HG03095 (cell line): ENCODE results near the gene PKD2L1.
A peak's percentile ranks its signal among the peaks of the same experiment; 100 is the strongest.

ENCODE experiments used
- ATAC-seq: cut with Tn5 transposase; IDR thresholded peaks from one replicate; pipeline ENCODE4 v1.9.1; 2021; ENCODE audit warnings: moderate library complexity; ENCODE audit not compliant: unreplicated experiment

PKD2L1 gene

DNA sequence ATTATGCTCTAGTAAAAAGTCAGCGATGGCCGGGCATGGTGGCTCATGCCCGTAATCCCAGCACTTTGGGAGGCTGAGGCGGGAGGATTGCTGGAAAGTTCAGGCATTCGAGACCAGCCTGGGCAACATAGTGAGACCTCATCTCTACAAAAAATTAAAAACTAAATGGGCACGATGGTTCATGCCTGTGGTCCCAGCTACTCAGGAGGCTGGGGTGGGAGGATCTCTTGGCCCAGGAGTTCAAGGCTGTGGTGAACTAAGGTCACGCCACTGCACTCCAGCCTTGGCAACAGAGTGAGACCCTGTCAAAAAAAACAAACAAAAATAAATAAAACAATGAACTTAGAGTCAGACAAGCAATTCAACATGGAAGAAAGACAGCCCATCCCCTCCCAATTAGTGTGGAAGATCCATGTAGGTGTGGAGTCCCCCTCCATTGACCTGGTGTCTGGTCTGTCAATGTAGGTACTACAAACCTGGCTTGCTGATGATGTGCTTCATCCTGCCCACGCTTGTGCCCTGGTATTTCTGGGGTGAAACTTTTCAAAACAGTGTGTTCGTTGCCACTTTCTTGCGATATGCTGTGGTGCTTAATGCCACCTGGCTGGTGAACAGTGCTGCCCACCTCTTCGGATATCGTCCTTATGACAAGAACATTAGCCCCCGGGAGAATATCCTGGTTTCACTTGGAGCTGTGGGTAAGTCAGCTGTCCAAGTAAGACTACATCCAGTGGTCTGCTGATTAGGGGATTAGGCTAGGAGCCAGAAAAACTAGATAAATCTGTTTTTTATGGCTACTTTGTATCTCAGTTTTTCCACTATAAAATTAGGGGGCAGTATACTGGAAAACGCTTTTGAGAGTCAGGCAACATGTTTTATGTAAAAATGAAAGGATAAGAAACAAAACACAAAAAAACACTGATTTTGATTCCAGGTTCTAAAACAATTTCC is 26.3 kb upstream of the PKD2L1 start:
- ATAC-seq: no peak

DNA sequence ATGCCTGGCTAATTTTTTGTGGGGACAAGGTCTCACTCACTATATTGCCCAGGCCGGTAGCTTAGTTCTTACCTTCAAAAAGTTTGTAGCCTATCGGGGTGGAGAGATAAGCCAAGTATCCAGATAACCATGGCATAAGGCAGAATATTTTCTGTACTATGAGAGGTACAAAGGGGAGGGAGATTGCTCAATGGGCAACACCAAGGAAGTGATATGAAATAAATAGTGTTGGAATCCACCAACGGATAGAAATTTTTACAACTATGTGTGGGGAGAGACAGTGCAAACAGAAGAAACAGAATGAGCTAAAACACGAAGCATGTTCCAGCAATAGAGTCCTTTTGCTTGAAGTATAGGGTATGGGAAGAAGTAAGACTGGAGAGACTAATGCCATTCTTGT is 25.1 kb upstream of the PKD2L1 start:
- no peak for ATAC-seq

DNA sequence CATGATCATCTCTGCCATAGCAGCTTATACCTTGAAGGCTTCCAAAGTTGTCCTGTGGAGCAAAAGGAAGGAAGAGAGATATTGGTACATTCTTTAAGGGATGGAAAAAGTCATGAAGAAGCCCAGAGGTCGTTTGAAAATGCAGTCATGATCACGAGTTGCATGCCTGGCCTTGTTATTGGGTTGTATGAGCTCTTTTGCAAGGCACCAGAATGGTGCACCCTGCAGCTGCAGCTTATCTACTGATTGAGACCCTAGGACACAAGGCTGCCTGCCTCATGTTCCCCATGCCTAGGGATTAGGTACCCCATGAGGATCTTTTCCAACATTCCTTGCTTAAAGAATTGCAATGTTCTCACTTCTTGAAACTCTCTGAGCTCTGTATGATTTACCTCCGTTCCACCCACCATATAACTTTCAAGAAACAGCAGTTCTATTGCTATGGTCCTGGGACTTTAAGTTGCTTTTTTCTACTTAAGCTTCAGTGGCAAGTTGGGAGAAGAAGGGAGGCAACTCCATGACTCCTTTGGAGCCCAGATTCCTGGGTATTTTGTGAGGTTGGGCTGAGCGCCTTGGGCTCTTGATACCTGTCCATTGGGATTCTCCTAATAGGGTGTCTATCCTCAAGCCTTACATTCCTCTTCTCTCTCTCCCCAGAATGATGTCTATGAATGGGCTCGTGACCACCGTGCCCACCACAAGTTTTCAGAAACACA is 23.9 kb upstream of the PKD2L1 start:
- ATAC-seq: no peak

DNA sequence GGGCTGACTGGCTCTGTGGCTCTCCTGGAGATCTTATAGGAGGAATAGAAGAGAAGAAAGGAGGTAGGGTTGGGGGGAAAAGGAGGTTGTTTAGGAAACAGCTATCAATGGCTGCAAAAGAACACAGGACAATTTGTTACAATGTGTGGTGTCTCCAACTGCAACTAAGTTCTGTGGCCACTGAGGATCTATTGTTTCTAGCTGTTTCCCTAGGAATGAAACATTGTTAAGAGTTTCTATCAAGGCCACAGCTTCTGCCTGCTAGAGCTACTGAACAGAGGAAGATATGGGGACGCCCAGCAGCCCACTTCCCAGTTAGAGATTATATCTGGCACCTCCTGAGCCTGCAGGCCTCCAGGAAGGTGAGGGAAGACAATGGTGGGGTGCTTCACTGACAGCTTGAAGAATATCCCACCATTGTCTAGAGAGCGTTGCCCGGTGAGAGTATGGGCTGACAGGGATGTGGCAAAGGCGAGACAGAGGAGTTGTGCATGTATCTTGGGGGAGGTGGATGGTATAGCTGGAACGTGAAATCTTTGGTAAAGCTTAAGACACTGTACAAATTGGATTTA is 21.0 kb upstream of the PKD2L1 start:
- no peak for ATAC-seq

DNA sequence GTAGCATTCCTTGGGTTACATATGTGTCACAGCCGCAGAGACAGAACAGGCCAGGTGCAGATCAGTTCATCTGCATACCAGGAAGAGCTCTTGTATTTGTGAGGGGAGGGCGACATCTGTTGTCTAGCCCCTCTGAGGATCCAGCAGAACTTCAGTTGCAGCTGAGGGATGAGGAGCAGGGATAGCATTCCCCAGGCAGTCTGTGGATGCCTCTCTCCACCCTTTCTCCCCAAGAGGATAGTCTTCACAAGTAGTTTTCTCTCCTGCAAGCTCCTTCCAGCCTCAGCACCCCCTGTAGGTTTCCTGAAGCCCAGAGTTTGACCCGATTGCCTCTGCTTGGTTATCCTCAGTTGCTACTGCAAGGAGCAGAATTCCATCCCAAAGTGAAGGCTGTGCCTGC is 19.6 kb upstream of the PKD2L1 start:
- no peak for ATAC-seq

DNA sequence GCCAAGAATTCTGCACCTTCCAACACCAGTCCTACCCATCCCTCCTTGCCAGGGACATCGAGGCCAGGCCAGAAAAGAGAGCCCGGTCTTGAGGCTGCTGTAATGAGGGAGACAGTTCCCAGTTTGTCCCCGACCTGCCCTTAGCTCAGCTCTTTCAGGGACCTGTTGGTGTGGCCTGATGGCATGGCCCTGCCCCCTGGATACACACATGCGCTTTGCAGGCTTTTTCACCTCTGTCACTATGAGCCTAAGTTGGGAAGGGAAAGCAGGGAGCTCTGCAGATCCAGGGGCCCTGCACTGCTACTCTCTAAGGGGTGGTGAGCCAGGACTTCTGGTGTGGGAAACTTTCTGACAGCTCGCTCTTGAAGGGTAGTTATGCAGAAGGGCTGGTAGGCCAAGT is 19.1 kb upstream of the PKD2L1 start:
- ATAC-seq: no peak

DNA sequence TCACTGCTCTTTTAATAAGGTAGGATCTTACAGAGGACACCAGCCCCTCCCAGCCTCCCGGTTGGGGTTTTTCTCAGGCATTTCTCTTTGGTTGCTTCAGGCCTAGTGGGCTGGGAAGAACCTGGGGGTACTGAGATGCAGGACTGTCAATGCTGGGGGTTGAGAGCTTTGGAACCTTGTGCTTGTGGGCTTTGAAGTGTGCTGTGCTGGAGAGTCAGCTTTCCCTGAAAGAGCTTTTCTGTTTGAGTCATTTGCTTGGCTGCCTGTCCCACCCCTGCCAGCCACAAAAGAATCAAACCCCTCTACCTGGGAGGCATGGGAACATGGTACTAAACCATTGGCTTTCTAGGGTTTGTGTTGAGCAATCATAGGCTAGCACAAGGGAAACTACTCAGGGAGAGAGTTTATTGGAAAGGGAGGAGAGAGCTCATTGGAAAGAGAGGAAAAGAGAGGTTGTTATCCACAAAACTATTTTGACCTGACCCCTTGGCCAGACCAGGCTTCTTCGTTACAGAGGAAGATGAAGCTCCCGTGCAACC is 18.4 kb upstream of the PKD2L1 start:
- ATAC-seq: no peak

DNA sequence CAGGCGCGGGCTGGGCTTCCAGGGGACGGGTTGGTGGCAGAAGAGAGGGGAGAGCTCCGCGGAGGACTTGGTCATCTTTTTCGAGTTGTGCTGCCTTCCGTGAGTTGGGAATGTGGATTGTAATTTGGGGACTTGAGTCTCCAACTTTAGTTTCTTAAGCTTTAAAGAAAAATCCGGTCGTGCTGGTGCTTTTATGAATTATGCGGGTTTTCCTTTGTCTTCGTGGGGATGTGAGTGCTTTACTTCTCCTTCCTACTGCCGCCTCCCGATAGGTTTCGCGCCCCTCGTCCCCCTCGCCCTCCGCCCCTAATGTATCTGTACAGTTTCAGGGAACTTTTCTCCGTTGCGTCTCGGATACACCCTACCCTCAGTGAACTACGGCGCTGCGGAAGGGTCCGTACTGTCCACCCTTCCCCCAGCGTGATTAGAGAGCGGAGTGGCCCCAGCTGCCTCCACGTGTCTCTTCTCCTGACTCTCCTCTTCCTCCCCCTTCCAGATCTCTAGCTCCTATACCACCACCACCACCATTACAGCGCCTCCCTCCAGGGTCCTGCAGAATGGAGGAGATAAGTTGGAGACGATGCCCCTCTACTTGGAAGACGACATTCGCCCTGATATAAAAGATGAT is 17.7 kb upstream of the PKD2L1 start:
- ATAC-seq: no peak

DNA sequence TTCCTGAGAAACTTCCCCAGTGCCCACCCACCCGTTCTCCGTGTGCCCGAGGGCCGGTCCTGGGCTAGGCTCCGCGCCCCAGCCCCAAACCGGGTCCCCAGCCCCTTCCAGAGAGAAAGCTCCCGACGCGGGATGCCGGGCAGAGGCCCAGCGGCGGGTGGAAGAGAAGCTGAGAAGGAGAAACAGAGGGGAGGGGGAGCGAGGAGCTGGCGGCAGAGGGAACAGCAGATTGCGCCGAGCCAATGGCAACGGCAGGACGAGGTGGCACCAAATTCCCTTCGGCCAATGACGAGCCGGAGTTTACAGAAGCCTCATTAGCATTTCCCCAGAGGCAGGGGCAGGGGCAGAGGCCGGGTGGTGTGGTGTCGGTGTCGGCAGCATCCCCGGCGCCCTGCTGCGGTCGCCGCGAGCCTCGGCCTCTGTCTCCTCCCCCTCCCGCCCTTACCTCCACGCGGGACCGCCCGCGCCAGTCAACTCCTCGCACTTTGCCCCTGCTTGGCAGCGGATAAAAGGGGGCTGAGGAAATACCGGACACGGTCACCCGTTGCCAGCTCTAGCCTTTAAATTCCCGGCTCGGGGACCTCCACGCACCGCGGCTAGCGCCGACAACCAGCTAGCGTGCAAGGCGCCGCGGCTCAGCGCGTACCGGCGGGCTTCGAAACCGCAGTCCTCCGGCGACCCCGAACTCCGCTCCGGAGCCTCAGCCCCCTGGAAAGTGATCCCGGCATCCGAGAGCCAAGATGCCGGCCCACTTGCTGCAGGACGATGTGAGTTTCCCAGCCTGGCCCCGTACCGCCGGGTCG is 16.9 kb upstream of the PKD2L1 start, which contains the start of gene SCD:
Gene SCD, plus strand, starts transcription at position 469 of the 803 bp plus-strand sequence. Its CDS starts 272 bp downstream, at position 741.
- peak; percentile 79 for ATAC-seq

DNA sequence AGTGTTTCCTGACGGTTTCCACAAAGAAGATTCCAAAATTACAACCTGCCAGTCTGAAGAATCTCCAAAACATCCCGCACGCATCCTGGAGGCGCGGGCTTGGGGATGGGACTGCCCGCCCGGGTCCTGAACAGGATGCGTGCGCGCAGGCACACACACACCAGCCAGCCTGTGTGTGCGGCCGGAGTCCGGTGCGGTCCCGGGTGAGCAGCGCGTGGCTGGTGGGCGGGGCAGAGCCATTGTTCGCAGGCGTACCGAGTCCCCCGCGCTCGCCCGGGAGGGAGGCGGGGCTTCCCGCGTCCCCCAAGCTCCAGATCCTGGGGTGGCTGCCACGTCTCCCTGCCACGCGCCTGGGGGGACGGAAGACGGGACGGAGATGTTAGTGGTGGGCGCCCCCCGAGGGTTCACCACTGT is 16.3 kb upstream of the PKD2L1 start:
- ATAC-seq: peak; percentile 45

DNA sequence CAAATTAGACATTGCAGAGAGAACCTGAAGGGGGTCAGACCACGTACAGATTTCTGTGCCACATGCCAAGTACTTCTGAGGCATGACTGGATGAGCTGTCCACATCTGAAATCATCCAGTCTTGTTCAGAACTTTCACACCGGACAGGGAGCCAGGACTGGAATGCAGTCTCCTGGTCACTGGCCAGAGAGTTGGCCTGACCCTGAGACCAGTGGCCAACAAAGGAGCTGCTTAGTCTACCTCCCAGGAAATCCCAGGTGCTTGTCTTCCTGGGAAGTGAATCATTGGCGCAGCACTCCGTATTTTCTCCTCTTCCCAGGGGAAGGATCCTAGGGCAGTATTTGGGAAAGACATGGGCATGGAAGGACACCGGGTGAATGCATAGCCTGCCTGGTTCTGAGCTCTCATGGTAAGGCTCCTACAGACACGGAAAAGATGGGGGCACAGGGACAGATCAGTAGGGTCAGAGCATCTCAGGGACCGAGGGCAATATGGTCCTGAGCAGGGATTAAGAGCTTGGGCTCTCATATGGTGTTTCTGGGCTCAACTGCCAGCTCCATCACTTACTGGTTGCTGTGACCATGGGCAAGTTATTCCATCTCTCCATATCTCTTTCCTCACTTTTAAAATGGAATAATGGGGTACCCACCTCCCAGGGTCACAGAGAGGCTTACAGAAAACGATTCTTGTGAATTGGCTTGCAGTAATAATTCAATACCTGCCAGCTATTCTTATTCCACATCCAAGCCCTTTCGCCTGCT is 15.7 kb upstream of the PKD2L1 start:
- ATAC-seq: no peak

DNA sequence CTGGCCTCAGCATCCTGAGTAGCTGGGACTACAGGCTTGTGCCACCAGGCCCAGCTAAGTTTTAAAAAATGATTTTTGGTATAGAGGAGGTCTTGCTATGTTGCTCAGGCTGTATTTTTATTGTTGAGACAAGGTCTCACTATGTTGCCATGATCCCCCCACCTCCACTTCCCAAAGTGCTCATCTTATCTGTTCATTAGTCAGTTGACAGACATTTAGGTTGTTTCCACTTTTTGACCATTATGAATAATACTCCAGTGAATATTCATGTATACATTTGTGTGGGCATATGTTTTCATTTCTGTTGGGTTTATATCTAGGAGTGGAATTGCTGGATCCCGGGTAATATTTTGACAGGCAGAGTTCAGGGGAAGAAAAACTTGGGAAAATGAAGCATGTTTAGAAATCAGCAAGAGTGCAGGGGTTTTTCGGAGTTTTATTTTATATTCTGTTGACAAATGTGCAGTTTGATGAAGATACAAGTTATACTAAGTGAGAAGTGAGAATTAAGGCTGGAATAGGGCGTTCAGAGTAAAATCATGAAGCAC is 14.3 kb upstream of the PKD2L1 start:
- no peak for ATAC-seq

DNA sequence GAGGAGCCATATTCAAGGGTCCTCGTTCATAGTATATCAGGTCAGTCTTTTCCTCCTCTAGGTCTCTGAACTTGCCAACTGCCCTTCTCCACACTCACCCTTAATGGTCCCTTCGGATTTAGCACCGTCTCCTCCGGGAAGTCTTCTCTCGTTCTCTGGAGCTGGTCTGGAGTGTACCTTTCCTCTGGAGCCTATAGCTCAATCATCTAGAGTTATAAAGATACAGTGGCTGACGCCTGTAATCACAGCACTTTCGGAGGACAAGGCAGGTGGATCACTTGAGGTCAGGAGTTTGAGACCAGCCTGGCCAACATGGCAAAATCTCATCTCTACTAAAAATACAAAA is 12.6 kb upstream of the PKD2L1 start:
- no peak for ATAC-seq

DNA sequence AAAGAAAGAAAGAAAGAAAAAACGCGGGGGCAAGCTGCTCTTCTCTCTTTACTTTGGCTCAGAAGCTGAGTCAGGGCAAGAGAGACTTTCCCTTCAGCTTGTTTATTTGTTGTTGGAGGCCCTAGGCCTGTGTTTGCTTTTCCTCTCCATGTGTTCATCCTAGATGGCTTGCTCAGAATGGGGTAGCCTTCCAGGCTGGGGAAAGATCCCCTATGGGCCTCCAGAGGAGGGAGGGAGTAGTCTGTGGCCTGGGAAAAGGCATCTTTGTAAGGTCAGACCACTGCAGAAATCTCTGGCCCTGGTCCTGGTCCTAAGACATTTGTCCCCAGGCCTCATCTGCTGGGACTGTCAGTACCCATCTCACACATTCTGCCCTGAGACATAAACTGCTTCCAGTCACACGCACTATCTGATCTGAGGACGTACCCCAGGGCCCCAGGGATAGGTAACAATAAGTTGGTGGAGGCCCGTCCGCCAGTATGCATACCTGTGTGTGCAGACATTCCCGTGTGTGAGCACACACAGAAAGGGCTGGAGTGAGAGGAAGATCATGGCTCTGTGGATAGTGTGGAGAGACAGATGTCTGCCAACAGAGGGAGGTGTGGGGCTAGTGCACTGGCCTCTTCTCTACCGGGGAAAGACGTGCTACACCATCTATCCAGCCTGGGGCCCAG is 12.1 kb upstream of the PKD2L1 start:
- ATAC-seq: no peak

DNA sequence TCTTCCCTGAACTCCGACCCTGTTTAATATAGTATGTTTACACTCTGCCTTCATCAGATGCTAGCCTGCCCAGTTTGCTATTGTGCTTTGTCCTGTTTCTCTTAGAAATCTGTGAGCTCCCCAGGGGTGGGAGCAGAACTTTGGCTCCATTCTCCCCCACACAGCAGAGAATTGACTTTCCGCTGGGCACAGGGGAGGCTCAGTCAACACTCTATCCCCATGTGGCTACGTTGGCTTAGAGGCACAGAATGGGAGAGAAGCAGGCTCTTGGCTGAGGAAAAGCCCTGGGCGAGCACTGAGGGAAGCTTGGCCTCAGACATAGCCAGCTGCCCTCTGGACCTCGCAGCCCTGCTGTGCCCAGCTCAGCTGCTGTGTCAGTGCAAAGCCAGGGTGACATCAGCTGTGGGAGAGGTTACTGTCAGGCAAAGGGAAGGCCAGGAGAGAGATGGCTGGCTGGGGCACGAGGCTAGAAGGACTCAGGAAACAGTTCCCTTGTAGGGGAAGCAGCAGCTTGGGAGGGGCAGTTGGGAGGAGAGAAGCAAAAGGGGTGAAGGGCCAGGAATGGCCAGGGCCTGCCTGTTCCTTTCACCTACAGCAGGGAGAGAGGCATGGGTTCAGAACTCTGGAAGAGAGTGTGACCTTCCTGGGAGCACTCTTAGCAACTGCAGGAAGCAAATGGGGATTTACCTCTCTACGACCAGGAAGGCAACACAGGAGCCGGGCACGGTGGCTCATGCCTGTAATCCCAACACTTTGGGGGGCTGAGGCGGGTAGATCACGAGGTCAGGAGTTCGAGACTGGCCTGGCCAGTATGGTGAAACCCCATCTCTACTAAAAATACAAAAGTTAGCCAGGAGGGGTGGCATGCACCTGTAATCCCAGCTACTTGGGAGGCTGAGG is 11.2 kb upstream of the PKD2L1 start:
- no peak for ATAC-seq

DNA sequence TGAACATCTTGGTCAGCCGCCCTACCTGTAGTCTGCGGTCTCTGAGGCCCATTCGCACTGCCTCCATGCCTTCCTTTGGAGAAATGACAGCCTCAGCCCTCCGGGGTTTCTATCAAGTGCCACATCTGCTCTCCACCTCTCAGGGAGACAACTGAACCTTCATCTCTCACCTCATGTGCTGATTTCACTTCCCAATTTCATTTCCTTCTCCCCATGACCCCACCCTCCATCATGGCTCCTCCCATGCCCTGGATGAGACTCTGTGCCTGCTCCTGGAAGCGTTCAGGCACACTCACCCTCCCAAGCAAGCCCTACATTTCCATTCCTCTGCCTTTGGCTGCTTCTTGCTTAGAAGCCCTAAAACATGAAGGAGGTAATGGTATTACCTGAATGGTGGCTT is 9.2 kb upstream of the PKD2L1 start:
- ATAC-seq: peak; percentile 49

DNA sequence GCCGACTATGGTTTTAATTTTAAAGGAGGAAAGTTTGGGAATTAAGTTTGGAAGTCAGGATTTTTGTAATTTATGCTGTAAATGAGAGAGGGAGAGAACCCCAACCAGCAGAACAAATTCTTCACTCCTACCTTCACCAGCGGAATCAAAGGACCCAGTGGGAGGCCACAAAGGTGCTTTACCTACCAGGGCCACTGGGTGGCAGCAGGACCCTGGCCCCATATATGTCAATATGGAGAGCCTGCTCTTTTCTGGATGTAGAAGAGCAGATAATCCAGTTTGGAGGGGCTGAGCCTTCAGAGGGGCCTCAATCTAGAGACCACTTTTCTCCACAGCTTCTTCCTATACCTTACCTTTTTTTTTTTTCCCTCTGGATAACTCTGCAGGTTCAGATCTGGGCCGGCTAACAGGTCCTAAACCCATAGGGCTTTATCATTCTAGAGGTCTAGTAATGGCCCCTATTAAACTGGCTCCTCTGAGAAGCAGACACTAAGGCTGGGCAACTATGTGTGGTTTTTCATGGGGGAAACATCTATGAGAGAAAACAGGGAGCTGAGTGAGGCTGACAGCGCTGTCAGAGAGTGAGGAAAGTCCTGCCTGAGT is 8.5 kb upstream of the PKD2L1 start:
- ATAC-seq: no peak
